ENCODE measurements around the gene MLN.

Gene MLN

DNA sequence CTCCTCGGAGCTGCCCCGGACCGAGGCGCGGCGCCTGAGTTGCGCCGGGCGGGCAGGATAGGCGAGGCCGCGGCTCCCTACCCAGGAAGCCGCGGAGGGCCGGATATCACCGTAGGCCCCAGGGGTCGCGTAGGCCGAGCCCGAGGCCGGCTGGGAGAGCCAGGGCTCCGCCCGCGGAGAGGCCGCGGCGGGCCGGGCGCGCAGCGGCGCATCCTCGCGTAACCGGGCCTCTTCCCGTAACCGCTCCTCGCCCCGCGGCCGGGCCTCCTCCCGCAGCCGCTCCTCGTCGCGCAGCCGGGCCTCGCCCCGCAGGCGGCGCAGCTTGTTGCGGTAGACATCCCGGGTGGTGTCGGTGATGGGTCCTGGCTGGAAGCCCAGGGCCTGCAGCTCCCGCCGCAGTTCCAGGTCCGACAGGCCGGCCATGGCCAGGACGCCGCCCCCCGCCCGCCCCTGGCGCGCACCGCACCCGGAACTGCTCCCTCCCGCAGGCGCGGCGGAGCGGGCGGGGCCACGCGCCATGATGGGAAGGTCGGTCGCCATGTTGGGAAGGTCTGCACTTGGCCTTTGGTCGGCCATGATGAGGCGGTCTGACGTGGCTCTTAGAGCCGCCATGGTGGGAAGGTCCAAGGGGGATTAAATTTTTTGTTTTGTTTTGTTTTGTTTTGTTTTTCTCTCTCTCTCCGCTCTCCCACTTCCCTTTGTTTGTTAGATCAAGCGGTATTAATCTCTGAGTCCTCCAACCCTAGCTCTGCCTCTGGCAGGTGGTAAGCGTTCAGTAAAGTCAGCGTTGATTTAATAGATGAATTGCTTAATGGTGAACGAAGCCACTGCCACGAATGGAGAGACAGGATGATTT is 14.9 kb downstream of the MLN start, which contains the start of gene LEMD2:
LEMD2 (minus strand) TSS at position 437 of the 856 bp plus-strand sequence; CDS start at position 423, 14 bp downstream.
- peak; percentile 92 for DNase-seq (ENCODE audit: low spot score)

DNA sequence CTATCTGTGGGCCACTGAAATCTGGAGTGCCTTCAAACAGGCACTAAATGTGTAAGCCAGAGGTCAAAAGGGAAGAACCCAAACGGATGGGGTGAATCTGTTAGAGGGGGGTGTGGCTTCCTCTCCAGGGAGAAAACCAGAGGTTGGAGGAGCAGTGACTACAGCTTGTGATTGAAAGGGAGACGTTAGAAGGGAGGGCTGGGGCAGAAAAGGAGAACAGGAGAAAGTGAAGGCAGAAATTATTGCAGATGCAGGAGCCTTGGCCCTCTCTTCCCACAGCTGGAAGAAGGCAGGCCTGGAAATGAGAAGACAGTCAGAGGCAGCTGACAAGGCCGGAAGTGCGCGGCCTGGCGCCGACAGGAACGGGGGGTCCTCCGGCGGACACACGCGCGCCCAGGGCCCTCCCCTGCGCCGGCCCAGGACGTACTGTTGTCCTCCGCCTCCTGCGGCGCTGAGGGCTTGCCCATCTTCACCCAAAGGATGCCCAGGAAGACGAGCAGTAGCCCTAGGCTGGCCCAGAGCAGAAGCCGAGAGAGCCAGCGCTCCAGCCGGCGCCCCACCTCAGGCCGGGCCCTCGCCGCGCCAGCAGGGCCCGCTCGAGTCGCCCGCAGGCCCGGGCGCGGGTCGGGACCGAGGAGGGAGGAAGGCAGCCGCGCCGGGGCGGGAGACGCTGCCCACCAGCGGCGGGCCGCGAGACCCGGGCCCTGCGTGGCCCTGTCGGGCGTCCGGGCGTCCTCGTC is 15.7 kb downstream of the MLN start:
- DNase-seq (ENCODE audit: low spot score), result peak; percentile 35

DNA sequence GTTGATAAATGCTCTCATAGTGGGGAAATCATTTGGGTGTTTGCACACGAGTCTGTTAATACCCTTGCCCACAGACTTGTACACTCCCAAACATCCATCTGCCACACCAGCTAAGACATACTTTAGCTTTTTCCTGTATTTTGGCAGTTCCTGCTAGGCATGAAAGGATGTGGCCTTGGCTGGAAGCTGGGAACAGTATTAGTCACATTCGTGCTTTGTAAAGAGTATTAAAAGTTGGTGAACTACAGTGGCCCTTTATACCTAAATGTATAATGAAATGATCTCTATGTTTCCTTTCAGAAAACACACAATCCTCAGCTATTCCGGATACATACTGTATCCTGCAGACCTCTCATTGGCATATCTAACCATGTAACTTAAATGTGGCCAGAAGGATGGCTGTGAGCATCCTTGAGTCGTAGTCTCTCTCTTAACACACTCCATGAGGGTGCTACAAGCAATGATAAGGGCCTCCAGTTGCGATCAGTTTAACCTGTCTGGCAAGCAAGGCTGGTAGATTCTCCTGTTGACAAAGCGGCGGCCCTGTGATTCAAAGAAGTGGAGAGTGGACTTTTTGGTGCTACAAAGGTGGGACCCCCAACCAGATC is 16.4 kb downstream of the MLN start:
- DNase-seq (ENCODE audit: low spot score), result no peak

DNA sequence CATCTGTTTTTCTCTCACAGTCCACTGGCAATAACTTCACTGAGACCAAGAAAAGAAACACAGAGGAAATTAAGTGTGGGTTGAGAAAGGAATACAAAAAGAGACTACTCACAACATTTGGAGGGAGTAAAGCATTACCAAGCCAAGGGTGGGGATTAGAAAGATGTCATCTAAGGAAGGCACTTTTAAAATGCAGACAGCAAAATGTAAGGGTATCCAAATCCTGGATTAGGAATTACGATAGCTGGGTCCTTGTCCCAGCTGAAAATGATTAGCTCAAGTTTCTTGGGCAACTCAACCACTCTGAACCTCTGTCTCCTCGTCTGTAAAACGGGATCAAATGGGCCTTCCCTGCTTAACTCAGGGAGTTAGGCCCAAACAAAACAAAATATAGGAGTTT is 17.1 kb downstream of the MLN start:
- no peak for DNase-seq (ENCODE audit: low spot score)

DNA sequence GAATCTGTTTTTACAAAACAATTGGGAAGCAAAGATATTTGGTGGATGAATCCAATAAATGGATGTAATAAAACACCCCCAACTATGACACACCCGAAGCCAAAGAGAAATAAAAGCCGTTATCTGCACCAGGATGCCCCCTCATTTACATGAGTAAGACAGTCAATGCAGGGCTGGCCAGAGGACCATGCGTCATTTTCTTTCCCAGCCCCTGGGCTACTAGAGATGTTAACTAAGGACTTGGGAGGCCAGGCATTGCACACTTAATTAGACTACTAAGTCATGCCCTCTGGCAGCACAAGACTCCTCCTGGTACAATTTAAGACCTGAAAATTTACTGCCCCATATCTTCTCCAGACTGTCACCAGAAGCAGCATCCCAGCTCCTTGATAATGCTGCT is 18.0 kb downstream of the MLN start:
- DNase-seq (ENCODE audit: low spot score), result no peak

DNA sequence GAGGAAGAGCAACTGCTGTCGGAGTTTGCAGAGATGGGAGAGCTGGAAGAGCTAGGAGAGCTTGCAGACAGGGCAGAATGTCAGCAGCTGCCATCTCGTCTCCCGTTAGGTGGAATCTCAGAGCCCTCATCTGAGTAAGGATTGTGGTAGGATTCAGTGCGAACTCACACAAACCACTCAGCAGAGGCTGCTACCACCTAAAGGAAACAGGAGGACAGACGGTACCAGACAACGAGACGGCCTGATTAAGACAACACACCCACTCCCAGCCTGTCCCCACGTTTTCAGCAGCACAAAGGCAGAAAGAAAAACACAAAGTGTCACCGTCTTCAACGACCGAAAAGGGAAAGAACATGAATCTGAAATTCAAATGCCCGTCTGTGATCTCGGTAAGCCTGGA is 19.0 kb downstream of the MLN start:
- no peak for DNase-seq (ENCODE audit: low spot score)

DNA sequence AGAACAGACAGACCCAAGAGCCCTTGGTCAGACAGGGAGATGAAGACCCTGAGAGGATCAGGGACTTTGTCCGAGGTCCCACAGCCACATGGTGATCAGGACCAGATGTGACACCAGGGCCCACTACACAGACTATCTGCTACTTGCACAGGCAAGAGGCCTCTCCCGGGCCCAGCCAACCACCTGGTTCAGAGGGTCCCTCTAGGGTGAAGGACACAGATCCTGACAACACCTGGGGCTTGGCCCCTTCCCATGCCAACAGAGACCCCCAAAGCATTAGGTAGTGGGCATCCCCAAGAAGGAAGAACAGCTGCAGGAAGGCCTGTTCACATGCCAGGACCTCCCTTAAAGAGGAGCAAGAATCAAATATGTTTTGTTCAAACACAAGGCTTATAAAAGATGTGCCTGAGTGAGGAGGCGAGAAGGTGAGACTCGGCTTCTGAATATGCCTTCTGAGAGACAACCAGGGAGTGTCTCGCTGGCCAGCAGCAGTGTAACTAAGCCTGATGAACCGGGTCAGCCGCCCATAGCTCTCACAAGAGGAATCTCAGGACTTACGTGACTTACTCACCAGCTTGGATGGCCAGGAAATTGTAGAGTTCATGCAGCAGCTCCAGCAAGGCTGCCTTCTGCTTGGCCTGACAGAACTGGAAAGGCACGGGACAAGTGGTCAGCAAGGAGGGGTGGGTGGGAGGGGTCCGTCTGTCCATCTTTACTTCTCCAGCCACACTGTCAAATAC is 19.9 kb downstream of the MLN start:
- DNase-seq (ENCODE audit: low spot score), result no peak

DNA sequence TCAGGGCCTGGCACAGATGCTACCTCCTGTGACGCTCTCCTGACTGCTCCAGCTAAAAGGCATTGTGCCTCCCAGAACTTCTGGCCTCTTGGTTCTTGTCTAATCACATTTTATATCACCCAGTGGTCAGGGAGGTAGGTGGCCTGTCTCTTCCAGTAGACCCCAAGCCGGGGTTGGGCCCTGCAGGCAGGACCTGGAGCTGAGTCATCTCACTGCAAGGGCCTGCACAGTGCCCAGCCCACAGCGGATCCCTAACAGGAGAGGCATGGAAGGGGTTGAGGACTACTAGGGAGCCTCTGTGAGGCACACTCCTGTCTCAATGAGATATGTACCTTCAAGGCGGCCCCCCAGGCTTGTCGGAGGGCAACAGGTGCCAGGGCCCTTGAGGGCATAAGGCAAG is 21.2 kb downstream of the MLN start:
- DNase-seq (ENCODE audit: low spot score), result no peak

DNA sequence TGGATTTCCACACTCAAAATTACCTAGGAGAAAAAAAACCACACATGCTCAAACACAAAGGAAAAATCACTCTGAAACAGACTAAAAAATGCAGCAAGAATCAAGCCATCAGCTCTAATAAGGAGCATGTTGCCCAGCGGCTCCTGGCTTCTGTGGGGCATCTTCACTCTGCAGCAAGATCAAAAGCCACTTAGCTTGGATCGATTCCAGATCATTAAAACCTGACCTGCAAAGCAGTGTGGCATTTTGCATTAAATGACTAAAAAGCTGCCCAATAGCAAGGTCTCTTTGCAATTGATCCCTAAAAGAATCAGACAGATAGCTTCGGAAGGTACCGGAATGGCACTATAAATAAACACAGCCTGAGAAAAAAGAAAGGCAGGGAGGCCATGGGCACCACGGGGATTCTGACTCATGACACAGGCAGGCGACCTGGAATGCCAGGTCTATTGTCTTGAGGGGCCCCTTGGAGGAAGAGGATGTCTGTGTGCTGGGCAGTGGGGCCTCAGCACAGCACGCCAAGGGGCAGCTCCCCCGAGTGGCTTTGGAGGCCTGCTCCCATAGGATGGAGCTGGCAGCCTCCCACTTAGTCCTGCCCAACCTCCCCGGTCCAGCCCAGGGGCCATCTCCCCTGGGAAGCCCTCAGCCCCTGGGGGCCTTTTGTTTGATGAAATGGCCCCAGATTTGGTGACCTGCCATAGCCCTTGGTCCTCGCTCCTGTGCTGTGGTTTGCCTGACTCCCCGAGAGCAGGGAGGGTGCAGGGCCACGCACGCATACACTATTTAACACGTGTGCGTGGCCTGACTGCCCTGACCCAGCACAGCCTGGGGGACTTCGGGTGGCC is 22.4 kb downstream of the MLN start:
- DNase-seq (ENCODE audit: low spot score), result peak; percentile 25

DNA sequence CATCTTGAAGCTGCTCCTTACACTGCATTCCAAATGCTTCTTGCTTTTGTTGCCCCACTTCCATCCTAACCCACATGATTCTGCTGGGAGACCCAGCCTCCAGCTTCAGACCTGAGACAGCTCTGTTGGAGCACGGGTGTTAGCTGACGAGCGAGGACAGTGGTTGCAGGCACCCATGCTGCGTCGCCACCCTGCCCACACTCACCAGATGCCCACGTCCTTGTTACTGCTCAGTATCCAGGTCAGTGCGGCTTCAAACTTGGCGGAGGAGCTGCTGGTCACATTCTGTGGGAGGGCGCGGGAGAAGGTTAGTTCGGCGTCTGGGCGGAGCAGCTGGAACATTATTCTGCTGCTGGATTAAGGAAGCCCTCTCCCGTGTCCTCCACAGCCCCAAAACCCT is 23.9 kb downstream of the MLN start:
- DNase-seq (ENCODE audit: low spot score), result no peak

DNA sequence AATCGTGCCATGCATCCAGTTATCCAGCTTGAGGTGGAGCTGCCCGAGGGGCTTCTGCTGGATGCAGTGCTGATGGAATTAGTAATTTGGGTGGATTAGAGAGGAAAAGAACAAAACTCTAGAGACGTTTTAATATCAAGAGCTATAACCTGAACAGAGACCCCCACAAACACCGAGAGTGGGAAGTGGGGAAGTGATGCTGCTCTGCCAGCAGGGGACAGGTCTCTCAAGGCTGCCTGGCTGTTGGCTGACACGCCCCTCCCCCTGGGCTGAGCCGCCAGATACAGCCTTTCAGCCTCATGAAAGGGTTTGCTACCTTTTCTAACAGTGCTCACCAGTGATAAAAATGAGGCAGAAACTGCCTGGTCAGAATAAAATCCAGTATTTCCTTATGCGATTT is 24.5 kb downstream of the MLN start:
- no peak for DNase-seq (ENCODE audit: low spot score)

DNA sequence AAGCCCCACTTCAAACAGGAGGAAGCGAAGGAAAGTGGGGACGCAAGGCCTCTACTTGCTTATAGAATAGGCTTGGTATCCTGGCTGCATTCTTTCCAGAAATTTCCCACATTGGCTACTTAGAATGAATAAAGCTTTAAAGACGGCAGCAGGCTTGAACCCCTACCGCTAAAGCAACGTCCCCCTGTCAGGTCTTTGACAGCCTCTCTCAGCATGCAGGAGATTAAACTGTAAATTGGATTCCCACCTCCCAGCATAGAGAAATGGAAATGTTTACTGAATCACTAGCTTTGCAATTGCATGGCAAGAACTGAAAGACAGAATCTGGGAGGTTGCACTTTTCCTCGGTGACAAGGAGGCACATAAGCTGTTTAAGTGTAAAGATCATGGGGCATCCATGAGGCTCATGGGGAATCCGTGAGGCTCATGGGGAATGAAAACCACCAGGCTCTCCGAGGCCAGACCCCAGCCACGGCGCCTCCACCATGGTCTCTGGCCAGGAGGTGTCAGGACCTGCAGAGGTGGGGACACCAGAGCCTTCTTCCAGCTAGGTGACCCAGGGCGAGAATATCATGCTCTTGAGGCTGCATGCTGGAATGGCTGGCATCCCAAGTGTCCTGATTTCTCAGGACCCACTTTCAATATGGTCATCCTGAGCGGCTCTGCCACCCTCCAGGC is 25.2 kb downstream of the MLN start:
- DNase-seq (ENCODE audit: low spot score), result no peak

DNA sequence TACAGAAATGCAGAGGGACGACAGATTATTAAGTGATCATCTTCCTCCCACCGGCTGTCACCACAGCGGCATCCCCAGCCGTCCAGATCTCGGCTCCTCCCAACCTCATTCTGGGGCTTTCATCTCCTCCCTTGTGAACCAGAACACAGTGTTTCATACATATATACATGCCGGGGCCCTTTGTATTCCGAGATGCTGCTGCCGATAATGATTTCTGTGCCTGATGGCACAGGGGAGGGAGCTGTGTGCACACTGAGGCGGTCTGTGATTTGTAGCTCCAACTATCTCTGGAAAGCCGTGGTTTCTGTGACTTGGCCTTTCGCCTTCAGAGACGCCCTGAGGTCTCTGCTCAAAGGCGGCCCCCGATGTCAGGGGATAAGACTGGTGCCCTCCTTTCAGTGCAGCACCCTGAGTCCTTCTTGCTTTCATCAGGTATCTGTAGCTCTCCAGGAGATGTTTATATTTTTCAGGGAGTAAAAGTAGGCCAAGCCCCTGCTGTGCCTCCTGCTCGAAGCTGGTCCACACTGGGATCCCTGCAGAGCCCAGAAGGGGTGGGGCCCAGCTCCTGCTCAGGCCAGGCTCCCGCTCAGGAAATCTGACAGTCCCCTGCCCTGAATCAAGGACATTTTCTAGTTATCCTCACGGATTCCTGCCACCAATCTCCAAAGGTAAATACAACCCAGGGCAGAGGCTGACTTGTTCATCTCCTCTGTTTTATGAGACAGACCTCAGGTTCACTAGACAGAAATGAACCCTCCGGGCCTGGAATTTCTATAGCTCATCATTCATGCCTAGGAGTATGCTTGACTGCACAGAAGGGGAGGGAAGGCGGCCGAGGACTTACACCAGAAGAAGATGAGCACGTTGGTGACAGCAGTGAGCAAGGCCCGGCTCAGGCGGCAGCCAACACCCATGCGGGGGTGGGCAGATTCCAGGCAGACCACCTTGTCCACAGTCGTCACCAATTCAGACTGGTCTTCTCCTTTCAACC is 26.1 kb downstream of the MLN start:
- DNase-seq (ENCODE audit: low spot score), result no peak

DNA sequence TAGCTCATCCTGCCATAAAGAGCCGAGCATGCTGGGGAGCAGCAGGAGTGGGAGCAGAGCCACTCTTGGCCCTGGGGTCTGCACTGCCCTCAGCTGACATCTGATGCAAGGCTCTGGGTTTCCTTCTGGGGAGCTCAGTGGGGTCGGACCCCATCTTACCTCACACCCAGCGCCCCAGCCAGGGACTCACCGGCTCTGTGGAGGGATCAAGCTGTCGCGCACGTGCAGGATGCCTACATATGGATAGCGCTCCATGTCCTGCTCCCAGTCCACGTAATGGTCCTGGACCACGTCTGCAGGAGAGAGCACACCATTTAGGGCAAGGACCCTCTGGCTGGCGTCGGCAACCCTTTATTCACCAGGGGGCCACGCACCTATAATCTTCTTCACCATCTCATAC is 27.0 kb downstream of the MLN start:
- no peak for DNase-seq (ENCODE audit: low spot score)

DNA sequence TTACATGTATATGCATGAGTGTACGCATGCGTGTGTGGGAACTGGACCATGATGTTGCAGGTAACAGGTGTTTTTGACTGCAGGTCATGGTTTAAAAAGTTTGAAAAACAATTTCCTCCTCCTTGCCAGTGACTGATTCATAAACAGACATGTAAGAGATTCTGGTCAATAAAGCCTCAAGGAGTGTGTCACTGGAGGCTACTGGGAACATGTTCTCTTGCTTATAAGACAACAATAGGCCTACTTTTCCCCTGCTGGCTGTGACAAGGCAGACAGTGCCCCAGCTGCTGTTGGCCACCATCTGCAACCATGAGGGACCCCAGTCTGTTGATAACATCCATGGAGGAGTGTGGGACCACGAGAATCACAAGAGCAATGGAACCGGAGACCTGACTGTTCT is 27.6 kb downstream of the MLN start:
- no peak for DNase-seq (ENCODE audit: low spot score)

DNA sequence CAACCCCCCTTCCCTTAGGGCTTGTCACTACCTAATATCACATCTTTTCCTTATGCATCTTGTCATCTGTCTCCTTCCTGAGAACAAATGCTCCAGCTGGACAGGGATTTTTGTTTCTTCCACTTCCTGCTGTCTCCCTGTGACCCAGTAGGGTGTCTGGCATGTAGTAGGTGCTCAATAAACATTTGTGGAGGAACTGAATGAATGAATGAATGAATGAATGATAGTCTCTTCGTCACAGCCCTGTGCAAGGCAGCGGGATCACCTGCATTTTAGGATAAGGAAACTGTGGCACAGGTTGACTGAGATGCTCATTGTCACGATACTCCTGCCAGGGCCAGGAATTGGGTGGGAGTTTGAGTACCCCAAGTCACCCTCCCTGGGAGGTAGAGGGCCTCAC is 29.0 kb downstream of the MLN start:
- no peak for DNase-seq (ENCODE audit: low spot score)

DNA sequence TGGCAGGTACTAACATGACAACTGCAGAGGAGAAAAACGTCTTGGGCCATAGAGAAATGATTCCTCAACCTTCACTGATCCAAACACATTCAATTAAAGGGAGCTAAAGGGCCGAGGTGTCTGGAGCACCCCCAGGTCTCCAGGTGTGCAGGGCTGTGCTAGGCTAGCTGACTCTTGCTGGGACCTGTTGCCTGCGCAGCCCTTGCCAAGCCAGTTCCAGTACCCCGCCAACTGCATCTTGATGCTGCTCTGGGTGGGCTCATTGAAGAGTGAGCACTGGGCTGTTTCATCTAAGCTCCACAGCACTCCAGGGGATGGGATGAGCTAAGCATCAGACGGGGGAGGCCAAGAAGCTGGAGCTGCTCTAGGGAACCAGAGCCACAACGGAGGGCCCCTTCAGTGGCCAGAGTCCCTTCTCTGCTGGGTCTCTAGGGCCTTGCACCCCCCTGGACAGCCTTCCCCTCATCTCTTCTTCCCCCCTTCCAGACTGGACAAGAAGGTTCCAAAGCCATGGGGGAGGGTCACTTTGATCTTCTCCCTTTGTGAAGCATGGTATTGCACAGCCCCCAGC is 30.8 kb downstream of the MLN start:
- DNase-seq (ENCODE audit: low spot score), result no peak

DNA sequence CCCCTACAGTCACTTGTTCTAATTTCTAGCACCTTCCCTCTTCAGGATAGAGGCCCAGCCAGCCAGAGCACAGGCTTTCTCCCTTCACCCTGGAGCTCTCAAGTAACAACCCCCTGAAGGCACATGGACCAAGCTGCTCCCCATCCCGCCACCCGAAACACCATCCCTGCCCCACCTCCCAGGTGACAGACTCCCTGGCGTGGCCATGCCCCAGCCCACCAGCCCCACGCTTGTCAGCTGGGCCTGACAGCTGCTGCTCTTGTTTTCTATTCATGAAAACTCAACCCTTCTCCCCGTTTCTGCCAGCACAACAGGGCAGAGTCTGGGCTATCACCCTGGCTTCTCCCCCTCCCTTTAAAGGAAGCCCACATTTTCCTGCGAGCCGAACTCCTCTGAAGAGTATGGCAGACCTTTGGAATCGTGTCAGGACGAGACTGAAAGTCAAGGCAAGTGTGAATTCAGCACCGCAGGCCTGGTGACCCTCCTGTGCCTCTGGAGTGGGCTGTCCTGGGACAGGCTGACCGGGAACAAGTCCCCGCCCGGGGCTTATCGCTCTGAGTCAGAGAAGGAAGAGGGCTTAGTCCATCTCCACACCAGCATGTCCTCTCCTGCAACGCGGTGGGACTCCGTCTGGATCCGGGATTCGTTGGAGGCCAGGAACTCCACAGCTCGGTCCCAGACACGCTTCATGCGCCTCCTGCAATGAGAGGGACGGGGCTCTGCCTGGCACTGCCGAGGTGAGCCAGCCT is 31.5 kb downstream of the MLN start:
- no peak for DNase-seq (ENCODE audit: low spot score)
